ENCODE data around the gene CCL1. TPM values are rescaled to one million over a fixed set of nuclear protein-coding genes. Genes with fewer than 3 reads are reported as not detected.
"Not testable (repeated sequence)": the region's sequence is repeated elsewhere in the genome, so short reads cannot be mapped to it uniquely, and the experiment has no call there.

CCL1 gene
- total and polyA plus RNA-seq, 2 of the 4 experiments (the other 2 are of a cell fraction), result not detected

DNA sequence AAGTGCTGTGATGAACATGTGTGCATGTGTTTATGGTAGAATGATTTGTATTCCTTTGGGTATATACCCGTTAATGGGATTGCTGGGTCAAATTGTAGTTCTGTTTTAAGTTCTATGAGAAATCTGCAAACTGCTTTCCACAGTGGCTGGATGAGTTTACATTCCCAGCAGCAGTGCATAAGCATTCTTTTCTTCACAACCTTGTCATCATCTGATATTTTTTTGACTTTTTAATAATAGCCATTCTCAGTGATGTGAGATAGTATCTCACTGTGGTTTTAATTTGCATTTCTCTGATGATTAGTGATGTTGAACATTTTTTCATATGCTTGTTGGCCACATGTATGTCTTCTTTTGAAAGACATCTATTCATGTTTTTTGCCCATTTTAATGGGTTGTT, 25.3 kb downstream of the CCL1 start:
- no peaks in the 10 kb centered on the region for H4K20me1 ChIP-seq (ENCODE audit: insufficient read depth, low read length)
- H3K14ac ChIP-seq (replicated peaks; ENCODE audit: low read depth, low read length), result no peak overlapping the region
- no peak for ATAC-seq (ENCODE audit: low read depth)
- no peak overlapping the region for H3K9ac ChIP-seq (ENCODE audit: low read depth, low read length)
- no peaks in the 10 kb centered on the region for H3K4me1 ChIP-seq (ENCODE audit: control insufficient read depth, insufficient read depth, low read length)
- H2BK15ac ChIP-seq (ENCODE audit: low read depth, low read length), result no peak overlapping the region
- POLR2A ChIA-PET (ENCODE audit: unreplicated experiment), result no interaction called here
- no peaks in the 10 kb centered on the region; the same call in 1 of the 2 replicates for H3K27me3 ChIP-seq (ENCODE audit: control insufficient read depth, insufficient read depth, low read length)
- in situ Hi-C loops (cut with MboI; ENCODE audit: low sequenced_read_pairs), result loop anchor here (10.0 kb wide), 1 partner anchor 63 kb away; the partner anchor contains the start of gene CCL7
- dilution Hi-C loops (cut with HindIII; ENCODE audit: low sequenced_read_pairs, unreplicated experiment), result no loop called here
- no peak overlapping the region for H4K5ac ChIP-seq (ENCODE audit: low read depth, low read length)
- H2BK120ac ChIP-seq (ENCODE audit: low read depth, low read length), result no peak overlapping the region
- no TSS peak for BruUV-seq (replicated peaks)
- no peak overlapping the region for H2AK9ac ChIP-seq (replicated peaks; ENCODE audit: low read depth, low read length, poor library complexity)
- no peak overlapping the region for H4K91ac ChIP-seq (ENCODE audit: insufficient read depth, low read depth, low read length)
- no peak overlapping the region for H3K18ac ChIP-seq (ENCODE audit: low read depth, low read length)
- no peaks in the 10 kb centered on the region for H3K9me3 ChIP-seq (ENCODE audit: control insufficient read depth, insufficient read depth, low read length)
- H3K27ac ChIP-seq (ENCODE audit: insufficient read depth, low read length), result no peak overlapping the region
- no peak for DNase-seq
- H2AFZ ChIP-seq (replicated peaks; ENCODE audit: low read length, poor library complexity), result no peak overlapping the region
- no peak overlapping the region for H3K23ac ChIP-seq (ENCODE audit: low read depth, low read length)
- no peak overlapping the region for H3K56ac ChIP-seq (ENCODE audit: extremely low read depth, insufficient read depth, low read length)
- CTCF ChIA-PET, result no interaction called here
- no peak overlapping the region for H3K4ac ChIP-seq (ENCODE audit: low read depth, low read length)
- no peak overlapping the region for H3K4me3 ChIP-seq (ENCODE audit: insufficient read depth, low read depth, low read length)
- no peaks in the 10 kb centered on the region for H3K9me1 ChIP-seq (ENCODE audit: insufficient read depth, low read length)
- no peak overlapping the region for H2AK5ac ChIP-seq (ENCODE audit: low read depth, low read length)
- H3K79me1 ChIP-seq (ENCODE audit: low read depth in 1 of 2, low read length in 2 of 2), result no peaks in the 10 kb centered on the region
- H2BK5ac ChIP-seq (ENCODE audit: low read depth, low read length, poor library complexity, severe bottlenecking), result no peak overlapping the region
- 40% methylated on average over 1 of the region's 1 CpG; no CpG with 5 or more reads in 1 of the 2 experiments for WGBS, 2 experiments (ENCODE audit: extremely low coverage in 2 of 2, insufficient read length in 1 of 2)
- H3K36me3 ChIP-seq (ENCODE audit: control insufficient read depth, insufficient read depth, low read length), result no peaks in the 10 kb centered on the region
- H3K4me2 ChIP-seq (ENCODE audit: low read depth, low read length), result no peak overlapping the region
- no peak overlapping the region for H4K8ac ChIP-seq (ENCODE audit: low read depth in 2 of 2, low read length in 2 of 2)
- no peak for TF ChIP-seq MAFK (IDR thresholded peaks at IDR 0.05; ENCODE audit: low read depth, low read length)
- TF ChIP-seq, protein P1, sequence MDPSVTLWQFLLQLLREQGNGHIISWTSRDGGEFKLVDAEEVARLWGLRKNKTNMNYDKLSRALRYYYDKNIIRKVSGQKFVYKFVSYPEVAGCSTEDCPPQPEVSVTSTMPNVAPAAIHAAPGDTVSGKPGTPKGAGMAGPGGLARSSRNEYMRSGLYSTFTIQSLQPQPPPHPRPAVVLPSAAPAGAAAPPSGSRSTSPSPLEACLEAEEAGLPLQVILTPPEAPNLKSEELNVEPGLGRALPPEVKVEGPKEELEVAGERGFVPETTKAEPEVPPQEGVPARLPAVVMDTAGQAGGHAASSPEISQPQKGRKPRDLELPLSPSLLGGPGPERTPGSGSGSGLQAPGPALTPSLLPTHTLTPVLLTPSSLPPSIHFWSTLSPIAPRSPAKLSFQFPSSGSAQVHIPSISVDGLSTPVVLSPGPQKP (IDR thresholded peaks at IDR 0.05; ENCODE audit: borderline replicate concordance, low read depth, low read length), result no peak
- intact Hi-C loops (cut with micrococcal nuclease), result no loop called here
- no peak overlapping the region for H2BK20ac ChIP-seq (ENCODE audit: low read depth, low read length)

DNA sequence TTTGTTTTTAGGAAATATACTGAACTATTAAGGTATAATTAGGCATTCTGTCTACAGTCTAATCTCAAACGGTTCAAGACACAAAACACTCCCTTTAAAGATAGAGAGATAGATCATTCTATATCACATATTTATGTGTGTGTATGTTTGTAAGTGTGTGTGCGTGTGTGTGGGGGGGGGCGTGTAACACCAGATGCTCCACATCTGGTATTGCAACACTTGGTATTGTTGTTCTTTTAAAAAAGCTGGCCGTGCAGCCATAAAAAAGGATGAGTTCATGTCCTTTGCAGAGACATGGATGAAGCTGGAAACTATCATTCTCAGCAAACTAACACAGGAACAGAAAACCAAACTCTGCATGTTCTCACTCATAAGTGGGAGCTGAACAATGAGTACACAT, 35.5 kb downstream of the CCL1 start:
- peak; percentile 19 for DNase-seq
- in situ Hi-C loops (cut with MboI; ENCODE audit: low sequenced_read_pairs), result not testable (repeated sequence)

More for the DNA sequence above, 35.5 kb downstream of the CCL1 start:
- H3K23ac ChIP-seq (ENCODE audit: low read depth, low read length); dilution Hi-C loops (cut with HindIII; ENCODE audit: low sequenced_read_pairs, unreplicated experiment); ATAC-seq (ENCODE audit: low read depth); H2BK20ac ChIP-seq (ENCODE audit: low read depth, low read length); H3K4me3 ChIP-seq (ENCODE audit: insufficient read depth, low read depth, low read length); H3K9me3 ChIP-seq (ENCODE audit: control insufficient read depth, insufficient read depth, low read length); H4K5ac ChIP-seq (ENCODE audit: low read depth, low read length); H2BK15ac ChIP-seq (ENCODE audit: low read depth, low read length); H3K56ac ChIP-seq (ENCODE audit: extremely low read depth, insufficient read depth, low read length); H3K9ac ChIP-seq (ENCODE audit: low read depth, low read length); H3K14ac ChIP-seq (replicated peaks; ENCODE audit: low read depth, low read length); H4K20me1 ChIP-seq (ENCODE audit: insufficient read depth, low read length); H3K36me3 ChIP-seq (ENCODE audit: control insufficient read depth, insufficient read depth, low read length); BruUV-seq (replicated peaks); CTCF ChIA-PET; H2BK5ac ChIP-seq (ENCODE audit: low read depth, low read length, poor library complexity, severe bottlenecking); H3K4ac ChIP-seq (ENCODE audit: low read depth, low read length); H3K27ac ChIP-seq (ENCODE audit: insufficient read depth, low read length); H3K18ac ChIP-seq (ENCODE audit: low read depth, low read length); H4K91ac ChIP-seq (ENCODE audit: insufficient read depth, low read depth, low read length); H2BK120ac ChIP-seq (ENCODE audit: low read depth, low read length); H2AK5ac ChIP-seq (ENCODE audit: low read depth, low read length); intact Hi-C loops (cut with micrococcal nuclease); H2AK9ac ChIP-seq (replicated peaks; ENCODE audit: low read depth, low read length, poor library complexity); H3K4me2 ChIP-seq (ENCODE audit: low read depth, low read length); H2AFZ ChIP-seq (replicated peaks; ENCODE audit: low read length, poor library complexity); H3K9me1 ChIP-seq (ENCODE audit: insufficient read depth, low read length); H3K79me1 ChIP-seq (ENCODE audit: low read depth in 1 of 2, low read length in 2 of 2); H4K8ac ChIP-seq (ENCODE audit: low read depth in 2 of 2, low read length in 2 of 2); POLR2A ChIA-PET (ENCODE audit: unreplicated experiment); H3K27me3 ChIP-seq (ENCODE audit: control insufficient read depth, insufficient read depth, low read length); H3K4me1 ChIP-seq (ENCODE audit: control insufficient read depth, insufficient read depth, low read length): not testable (repeated sequence)
- no CpG with 5 or more reads among the region's 4 CpGs for WGBS, 2 experiments (ENCODE audit: extremely low coverage in 2 of 2, insufficient read length in 1 of 2)

Data from IMR-90 (cell line).